ENCODE data around the gene SV2B.

DNA sequence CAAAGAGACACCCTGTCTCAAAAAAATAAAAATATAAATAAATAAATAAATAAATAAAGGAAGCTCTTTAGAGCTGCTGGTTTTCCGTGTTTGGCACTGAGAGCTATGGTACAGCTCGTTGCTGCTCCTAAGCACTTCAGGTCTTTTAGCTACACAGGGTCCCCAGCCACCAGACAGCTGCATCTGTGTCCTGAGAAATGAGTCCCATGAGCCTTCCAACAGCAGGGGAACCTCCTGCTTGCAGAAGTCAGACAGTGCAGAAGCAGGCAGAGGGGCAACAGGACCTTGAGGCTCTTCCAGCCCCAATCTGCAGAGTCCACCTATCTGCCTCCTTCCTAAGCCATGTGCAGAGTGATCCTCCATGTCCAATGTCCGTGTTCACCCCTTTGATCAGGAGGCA is 159.0 kb downstream of the SV2B start:
- TF ChIP-seq, protein P1, sequence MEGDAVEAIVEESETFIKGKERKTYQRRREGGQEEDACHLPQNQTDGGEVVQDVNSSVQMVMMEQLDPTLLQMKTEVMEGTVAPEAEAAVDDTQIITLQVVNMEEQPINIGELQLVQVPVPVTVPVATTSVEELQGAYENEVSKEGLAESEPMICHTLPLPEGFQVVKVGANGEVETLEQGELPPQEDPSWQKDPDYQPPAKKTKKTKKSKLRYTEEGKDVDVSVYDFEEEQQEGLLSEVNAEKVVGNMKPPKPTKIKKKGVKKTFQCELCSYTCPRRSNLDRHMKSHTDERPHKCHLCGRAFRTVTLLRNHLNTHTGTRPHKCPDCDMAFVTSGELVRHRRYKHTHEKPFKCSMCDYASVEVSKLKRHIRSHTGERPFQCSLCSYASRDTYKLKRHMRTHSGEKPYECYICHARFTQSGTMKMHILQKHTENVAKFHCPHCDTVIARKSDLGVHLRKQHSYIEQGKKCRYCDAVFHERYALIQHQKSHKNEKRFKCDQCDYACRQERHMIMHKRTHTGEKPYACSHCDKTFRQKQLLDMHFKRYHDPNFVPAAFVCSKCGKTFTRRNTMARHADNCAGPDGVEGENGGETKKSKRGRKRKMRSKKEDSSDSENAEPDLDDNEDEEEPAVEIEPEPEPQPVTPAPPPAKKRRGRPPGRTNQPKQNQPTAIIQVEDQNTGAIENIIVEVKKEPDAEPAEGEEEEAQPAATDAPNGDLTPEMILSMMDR (IDR thresholded peaks at IDR 0.05), result no peak
- no peak for TF ChIP-seq EP300 (IDR thresholded peaks at IDR 0.05; ENCODE audit: low read depth)
- no peak for TF ChIP-seq POLR2A (IDR thresholded peaks at IDR 0.05)

Data from transverse colon (tissue), 3 donors.